Measurements from ENCODE around the gene TAF11L5.
"Not testable (repeated sequence)": the region's sequence is repeated elsewhere in the genome, so short reads cannot be mapped to it uniquely, and the experiment has no call there.

The TAF11L5 gene

GRCh38 chr5:17519508-17519907 lies 5.5 kb upstream of the TAF11L5 start:
- H3K4me1 Mint-ChIP-seq (ENCODE audit: low read depth in 2 of 2) = not testable (repeated sequence)

GRCh38 chr5:17521501-17521900 lies 3.5 kb upstream of the TAF11L5 start, which contains the start of gene TAF11L4:
TAF11L4 (plus strand) TSS chr5:17521801.
- H3K27me3 Mint-ChIP-seq; H3K4me1 Mint-ChIP-seq (ENCODE audit: low read depth in 2 of 2); H3K36me3 Mint-ChIP-seq (ENCODE audit: insufficient read depth); H3K4me3 Mint-ChIP-seq; DNase-seq; H3K9me3 Mint-ChIP-seq; H3K27ac Mint-ChIP-seq; ATAC-seq (replicated peaks): not testable (repeated sequence)

More at GRCh38 chr5:17519508-17519907, 5.5 kb upstream of the TAF11L5 start:
- H3K27me3 Mint-ChIP-seq; ATAC-seq (replicated peaks); H3K9me3 Mint-ChIP-seq; DNase-seq; H3K27ac Mint-ChIP-seq; H3K4me3 Mint-ChIP-seq; H3K36me3 Mint-ChIP-seq (ENCODE audit: insufficient read depth): not testable (repeated sequence)

GRCh38 chr5:17526504-17526903 lies 1.5 kb downstream of the TAF11L5 start:
- peak in 1 of 3 experiments; percentile 4 for DNase-seq
- not testable (repeated sequence) for ATAC-seq (replicated peaks); H3K4me1 Mint-ChIP-seq (ENCODE audit: low read depth in 2 of 2); H3K9me3 Mint-ChIP-seq; H3K4me3 Mint-ChIP-seq; H3K27ac Mint-ChIP-seq; H3K36me3 Mint-ChIP-seq (ENCODE audit: insufficient read depth); H3K27me3 Mint-ChIP-seq

GRCh38 chr5:17528369-17528768 lies 3.3 kb downstream of the TAF11L5 start, which contains the start of gene TAF11L6:
TAF11L6 (plus strand) TSS chr5:17528669.
- H3K4me3 Mint-ChIP-seq; DNase-seq; ATAC-seq (replicated peaks); H3K36me3 Mint-ChIP-seq (ENCODE audit: insufficient read depth); H3K9me3 Mint-ChIP-seq; H3K27ac Mint-ChIP-seq; H3K27me3 Mint-ChIP-seq; H3K4me1 Mint-ChIP-seq (ENCODE audit: low read depth in 2 of 2): not testable (repeated sequence)

Data from effector memory CD8-positive, alpha-beta T cell (primary cell).